HG02884 (cell line): ENCODE data around the gene FANCG.

ENCODE experiments used
- ATAC-seq: cut with Tn5 transposase; IDR thresholded peaks from one replicate; pipeline ENCODE4 v1.9.1; 2021; ENCODE audit warnings: mild to moderate bottlenecking, moderate library complexity; ENCODE audit not compliant: unreplicated experiment

FANCG gene

DNA sequence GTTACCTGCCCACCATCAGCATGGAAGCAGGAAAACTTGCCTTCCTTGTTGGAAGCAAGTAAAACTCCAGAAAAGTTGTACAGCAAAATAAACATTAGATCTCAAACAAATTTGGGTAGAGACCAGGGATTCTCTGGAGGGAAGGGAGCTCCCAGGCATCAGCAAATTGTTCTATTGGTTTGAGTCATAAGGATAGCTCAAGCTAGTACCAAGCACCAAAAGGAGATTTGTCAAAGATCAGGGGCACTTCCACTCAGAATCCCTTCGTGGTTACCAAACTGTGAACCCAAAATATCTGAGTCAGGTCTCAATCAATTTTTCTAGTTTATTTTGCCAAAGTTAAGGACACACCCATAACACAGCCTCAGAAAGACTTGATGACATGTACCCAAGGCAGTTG, 52.4 kb downstream of the FANCG start:
- ATAC-seq = no peak

GRCh38 chr9:35026671-35027070, 53.1 kb downstream of the FANCG start:
- ATAC-seq = no peak
